Astrocyte of the cerebellum (primary cell): ENCODE data around the gene GLRA2.

Source experiments
- DNase-seq: peaks from one replicate; pipeline ENCODE4 v3.0.0-alpha.2; 2011; ENCODE audit warnings: low read depth
- H3K4me3 ChIP-seq: 2 replicates; pipeline ENCODE4 v1.5.1; 2011; ENCODE audit warnings: mild to moderate bottlenecking, low read depth, low read length, moderate library complexity
- CTCF ChIP-seq: IDR thresholded peaks from 2 replicates; pipeline ENCODE4 v1.5.1; 2012; ENCODE audit warnings: low read length, low read depth, moderate library complexity, mild to moderate bottlenecking; ENCODE audit errors: missing control alignments
- in situ Hi-C: cut with HindIII; loops from 2 replicates; pipeline ENCODE4 v1.10.0; 2017; ENCODE audit warnings: low sequenced_read_pairs

GLRA2 gene

GRCh38 chrX:14616301-14616700, 87.0 kb downstream of the GLRA2 start:
- TF ChIP-seq CTCF, result no peak
- DNase-seq, result no peak
- no peak overlapping the region for H3K4me3 ChIP-seq
- in situ Hi-C loops, result no loop called here

GRCh38 chrX:14616836-14617235, 87.5 kb downstream of the GLRA2 start:
- DNase-seq, result no peak
- TF ChIP-seq CTCF, result no peak
- no peak overlapping the region for H3K4me3 ChIP-seq
- in situ Hi-C loops, result no loop called here

- H3K4me3 ChIP-seq, result no peak overlapping the region
- no peak for DNase-seq
- in situ Hi-C loops, result no loop called here
- TF ChIP-seq CTCF, result no peak
These were observed 89.0 kb downstream of the GLRA2 start for GRCh38 chrX:14618177-14618965.

GRCh38 chrX:14630733-14631132, 101.4 kb downstream of the GLRA2 start:
- H3K4me3 ChIP-seq, result no peak overlapping the region
- in situ Hi-C loops, result no loop called here
- DNase-seq, result no peak
- no peak for TF ChIP-seq CTCF

GRCh38 chrX:14641681-14642655, 112.6 kb downstream of the GLRA2 start:
- in situ Hi-C loops, result no loop called here
- H3K4me3 ChIP-seq, result no peak overlapping the region
- TF ChIP-seq CTCF, result no peak
- DNase-seq, result no peak

GRCh38 chrX:14660970-14661369, 131.6 kb downstream of the GLRA2 start:
- DNase-seq, result no peak
- TF ChIP-seq CTCF, result no peak
- H3K4me3 ChIP-seq, result no peak overlapping the region
- in situ Hi-C loops, result no loop called here
